A549 (cell line): ENCODE measurements around the gene GPR26. TPM values are rescaled to one million over a fixed set of nuclear protein-coding genes. Genes with fewer than 3 reads are reported as not detected.

Source experiments
- ATAC-seq, 2 experiments: fragments of 200-7000 bp in 1 of 2; fragments of >200 bp in 1 of 2; cut with Nextera tagmentation in 1 of 2; cut with Tn5 transposase in 1 of 2; 3 replicates each; pipeline versions ENCODE4 v1.8.0 to v1.9.1; 2018 to 2020; ENCODE audit warnings: mild to moderate bottlenecking in 1 of 2, moderate library complexity in 1 of 2
- CTCF ChIA-PET: fragments of 300-600 bp; sonication (Branson Sonifier 250); formaldehyde crosslinking; extraction: SDS; loops from one replicate; lab custom pipeline; 2021; ENCODE audit warnings: antibody characterized with exemption, inconsistent platforms; lab: Yijun Ruan, JAX
- POLR2A ChIA-PET: fragments of 350-600 bp; formaldehyde crosslinking; extraction: SDS; loops from one replicate; lab custom pipeline; 2021; ENCODE audit warnings: antibody characterized with exemption, inconsistent platforms; lab: Yijun Ruan, JAX
- DNase-seq, 2 experiments: peaks; one replicate each; pipeline versions ENCODE4 v3.0.0 to v3.0.0-alpha.2; 2011 to 2016; ENCODE audit warnings: low read depth in 1 of 2, low spot score in 1 of 2
- FAIRE-seq: peaks from 2 replicates; lab custom pipeline; 2011; peaks lifted over from hg19 to GRCh38; lab: Jason Lieb, UNC
- H3K27ac ChIP-seq, 2 experiments: fragments of >200 bp; sonication (Bioruptor Twin); formaldehyde crosslinking; 3 replicates each; pipeline ENCODE4 v1.5.1; 2016 to 2017
- H3K4me1 ChIP-seq: fragments of >200 bp; sonication (Bioruptor Twin); formaldehyde crosslinking; 3 replicates; pipeline ENCODE4 v1.6.1; 2016
- H3K4me2 ChIP-seq: fragments of >200 bp; sonication (Bioruptor Twin); formaldehyde crosslinking; 3 replicates; pipeline ENCODE4 v1.6.1; 2016
- H3K4me3 ChIP-seq: fragments of >200 bp; sonication (Bioruptor Twin); formaldehyde crosslinking; 3 replicates; pipeline ENCODE4 v1.5.1; 2016
- H3K9me3 ChIP-seq: fragments of >200 bp; sonication (Bioruptor Twin); formaldehyde crosslinking; 3 replicates; pipeline ENCODE4 v1.6.1; 2016
- ATOH8 ChIP-seq: fragments of 250-450 bp; sonication (Bioruptor Pico); IDR thresholded peaks from 2 replicates; pipeline ENCODE4 v1.5.0; 2020; ENCODE audit warnings: low read depth, mild to moderate bottlenecking, moderate library complexity
- BCL3 ChIP-seq: fragments of >200 bp; sonication (Bioruptor Twin); formaldehyde crosslinking; IDR thresholded peaks from 3 replicates; pipeline ENCODE4 v1.6.1; 2016
- CBX2 ChIP-seq: fragments of 200-600 bp; sonication (generic); IDR thresholded peaks from 2 replicates; pipeline ENCODE4 v1.6.1; 2016; ENCODE audit warnings: low read depth, mild to moderate bottlenecking, borderline replicate concordance
- CEBPB ChIP-seq, 2 experiments: fragments of >200 bp in 1 of 2; sonication (Bioruptor Twin) in 1 of 2; formaldehyde crosslinking in 1 of 2; IDR thresholded peaks; 2 replicates each; pipeline ENCODE4 v1.6.1; 2012 to 2016
- EHMT2 ChIP-seq: fragments of 200-600 bp; sonication (generic); IDR thresholded peaks from 2 replicates; pipeline ENCODE4 v1.6.1; 2016; ENCODE audit warnings: antibody characterized with exemption, low read depth, mild to moderate bottlenecking, moderate library complexity
- ESRRA ChIP-seq: fragments of 150-350 bp; IDR thresholded peaks from 2 replicates; pipeline ENCODE4 v1.6.1; 2014; ENCODE audit warnings: mild to moderate bottlenecking, low read length, borderline replicate concordance
- FOSL2 ChIP-seq, 2 experiments: fragments of 450-650 bp in 1 of 2; fragments of >200 bp in 1 of 2; sonication (Bioruptor Twin) in 1 of 2; formaldehyde crosslinking; IDR thresholded peaks; 2 replicates each; pipeline versions ENCODE4 v1.5.0 to v1.6.1; 2016 to 2020; ENCODE audit warnings: mild to moderate bottlenecking in 1 of 2, moderate library complexity in 1 of 2
- FOXS1 ChIP-seq: fragments of 250-450 bp; sonication (Bioruptor Pico); IDR thresholded peaks from 2 replicates; pipeline ENCODE4 v1.5.0; 2020; ENCODE audit warnings: mild to moderate bottlenecking, moderate library complexity
- GATA3 ChIP-seq: IDR thresholded peaks from 2 replicates; pipeline ENCODE4 v1.6.1; 2012; ENCODE audit warnings: borderline replicate concordance
- HDAC2 ChIP-seq: fragments of 200-600 bp; sonication (generic); IDR thresholded peaks from 2 replicates; pipeline ENCODE4 v1.6.1; 2016
- HEYL ChIP-seq: fragments of 250-450 bp; sonication (Bioruptor Pico); IDR thresholded peaks from 2 replicates; pipeline ENCODE4 v1.8.0; 2021; ENCODE audit warnings: mild to moderate bottlenecking, moderate library complexity
- HOXA7 ChIP-seq: fragments of 250-450 bp; sonication (Bioruptor Pico); IDR thresholded peaks from 2 replicates; pipeline ENCODE4 v1.5.0; 2020; ENCODE audit warnings: mild to moderate bottlenecking, moderate library complexity
- HOXB13 ChIP-seq: fragments of 250-450 bp; sonication (Bioruptor Pico); IDR thresholded peaks from 2 replicates; pipeline ENCODE4 v1.5.0; 2020; ENCODE audit warnings: low read depth, mild to moderate bottlenecking, moderate library complexity
- HOXB5 ChIP-seq: fragments of 250-450 bp; sonication (Bioruptor Pico); IDR thresholded peaks from 2 replicates; pipeline ENCODE4 v1.5.0; 2020; ENCODE audit warnings: mild to moderate bottlenecking, moderate library complexity
- JUNB ChIP-seq: fragments of >200 bp; sonication (Bioruptor Twin); formaldehyde crosslinking; IDR thresholded peaks from 2 replicates; pipeline ENCODE4 v1.6.1; 2016
- MAFK ChIP-seq: fragments of 450-650 bp; IDR thresholded peaks from 2 replicates; pipeline ENCODE4 v1.6.1; 2014; ENCODE audit not compliant: partially characterized antibody
- MAZ ChIP-seq: fragments of 150-350 bp; IDR thresholded peaks from 2 replicates; pipeline ENCODE4 v1.6.1; 2014; ENCODE audit warnings: antibody characterized with exemption, low read depth, low read length, borderline replicate concordance
- MYC ChIP-seq: IDR thresholded peaks from 2 replicates; pipeline ENCODE4 v1.6.1; 2012; ENCODE audit warnings: mild to moderate bottlenecking, inconsistent platforms, low read length, improper control_type of control experiment, borderline replicate concordance
- NR3C1 ChIP-seq: fragments of >200 bp; sonication (Bioruptor Twin); formaldehyde crosslinking; IDR thresholded peaks from 3 replicates; pipeline ENCODE4 v1.6.1; 2017
- PHF8 ChIP-seq: fragments of 200-600 bp; sonication (generic); IDR thresholded peaks from 2 replicates; pipeline ENCODE4 v1.6.1; 2016; ENCODE audit warnings: low read depth, mild to moderate bottlenecking, antibody characterized with exemption, moderate library complexity, borderline replicate concordance
- RARB ChIP-seq: fragments of 250-450 bp; sonication (Bioruptor Pico); IDR thresholded peaks from 2 replicates; pipeline ENCODE4 v1.8.0; 2021; ENCODE audit warnings: mild to moderate bottlenecking, moderate library complexity
- RCOR1 ChIP-seq: fragments of 150-350 bp; IDR thresholded peaks from 2 replicates; pipeline ENCODE4 v1.6.1; 2014; ENCODE audit warnings: antibody characterized with exemption, low read length, low read depth
- SREBF2 ChIP-seq: fragments of 450-650 bp; IDR thresholded peaks from 2 replicates; pipeline ENCODE4 v1.6.1; 2014; ENCODE audit warnings: mild to moderate bottlenecking, moderate library complexity
- TFCP2L1 ChIP-seq: fragments of 250-450 bp; sonication (Bioruptor Pico); IDR thresholded peaks from 2 replicates; pipeline ENCODE4 v1.5.0; 2021; ENCODE audit warnings: mild to moderate bottlenecking
- WGBS: methylation state at CpG from one replicate; pipeline ENCODE4 v1.1.6; 2017; ENCODE audit errors: missing lambda C conversion rate; 5-methylcytosine and 5-hydroxymethylcytosine counted together
- polyA plus RNA-seq, 4 experiments: library from polyadenylated mRNA; depleted of rRNA in 3 of 4; stranded (reverse); fragments of >200 nt; fragmentation: RNase III in 1 of 4; extraction: RNeasy Plus Mini Kit Qiagen cat#74134 plus additional on column Dnase treatment in 1 of 4; gene quantifications; 2 replicates in 3 of 4; 3 replicates in 1 of 4; pipeline ENCODE4 v1.2.3, GENCODE V29; 2011 to 2017
- TF ChIP-seq, protein P1 (sequence below): IDR thresholded peaks from 2 replicates; pipeline ENCODE4 v1.6.1; 2012
- TF ChIP-seq, protein P2 (sequence below): fragments of >200 bp; sonication (Bioruptor Twin); formaldehyde crosslinking; IDR thresholded peaks from 2 replicates; pipeline ENCODE4 v1.6.1; 2016
- TF ChIP-seq, protein P3 (sequence below): fragments of >200 bp; sonication (Bioruptor Twin); formaldehyde crosslinking; IDR thresholded peaks from 3 replicates; pipeline ENCODE4 v1.5.1; 2016
- TF ChIP-seq, protein P4 (sequence below): IDR thresholded peaks from 2 replicates; pipeline ENCODE4 v1.6.1; 2012; ENCODE audit warnings: low read depth, borderline replicate concordance

GPR26 gene
- polyA plus RNA-seq, 2 of the 4 experiments (the other 2 are of a cell fraction) = not detected

DNA sequence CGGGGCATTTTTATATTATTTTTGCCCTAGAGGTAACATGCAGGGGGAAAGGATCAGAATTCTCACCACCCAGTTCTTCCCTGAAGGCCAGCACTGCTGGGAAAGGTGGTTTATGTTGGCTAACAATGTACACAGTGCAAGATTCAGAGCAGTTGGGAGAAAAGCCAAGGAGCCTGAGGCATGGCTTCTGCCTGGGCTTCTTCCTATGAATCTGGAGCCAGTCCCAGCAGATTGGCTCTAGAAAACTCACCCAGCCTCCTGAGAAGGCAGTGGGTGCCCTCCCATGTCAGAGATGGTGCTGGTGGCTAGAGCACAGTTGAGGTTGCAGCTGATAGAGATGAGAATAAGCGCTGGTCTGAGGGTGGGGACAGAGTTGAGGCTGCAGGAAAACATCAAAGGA lies 44.7 kb upstream of the GPR26 start:
- no peak for TF ChIP-seq MAZ
- no peak for TF ChIP-seq EHMT2
- TF ChIP-seq NR3C1 = no peak
- no peak for TF ChIP-seq JUNB
- TF ChIP-seq BCL3 = no peak
- TF ChIP-seq MYC = no peak
- no peak for TF ChIP-seq HDAC2
- TF ChIP-seq PHF8 = no peak
- no peak for TF ChIP-seq ATOH8 (CRISPR knock-in tag)
- no peak for TF ChIP-seq GATA3
- TF ChIP-seq HOXA7 (CRISPR knock-in tag) = no peak
- no peak for TF ChIP-seq HEYL (CRISPR knock-in tag)
- TF ChIP-seq CBX2 = no peak
- no peak for DNase-seq
- 0% methylated on average over 2 of the region's 2 CpGs for WGBS
- FAIRE-seq = no peak
- Histone ChIP-seq H3K9me3 (no peaks in the 10 kb centered on the region), H3K4me1 (no peaks in the 10 kb centered on the region), H3K4me3 (no peak overlapping the region), H3K27ac (no peak overlapping the region), H3K4me2 (no peak overlapping the region)
- POLR2A ChIA-PET = no interaction called here
- CTCF ChIA-PET = no interaction called here
- no peak for ATAC-seq

DNA sequence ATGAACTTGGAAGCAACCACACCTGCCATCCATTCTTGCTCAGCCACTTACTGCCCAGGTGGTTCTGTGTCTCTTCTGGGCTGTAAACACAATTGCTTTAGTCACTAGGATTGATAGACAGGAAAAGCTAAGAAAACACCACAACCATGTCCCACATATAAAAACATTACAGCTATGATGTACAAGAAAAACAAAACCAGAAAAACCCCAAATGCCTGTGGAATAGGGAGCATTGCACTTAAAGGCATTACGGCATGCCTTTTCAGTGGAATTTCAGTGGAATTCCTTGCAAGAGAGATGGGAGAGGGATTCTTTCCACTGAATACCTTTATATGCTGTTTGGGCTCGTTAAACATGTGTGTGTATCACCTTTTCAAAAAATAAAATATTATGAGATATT lies 44.2 kb upstream of the GPR26 start:
- no peak for FAIRE-seq
- POLR2A ChIA-PET = no interaction called here
- WGBS = 9% methylated on average over 2 of the region's 2 CpGs
- Histone ChIP-seq H3K4me3 (no peak overlapping the region), H3K27ac (no peak overlapping the region), H3K4me1 (no peaks in the 10 kb centered on the region), H3K4me2 (no peak overlapping the region), H3K9me3 (no peaks in the 10 kb centered on the region)
- DNase-seq = no peak
- no peak for ATAC-seq
- CTCF ChIA-PET = interaction anchor here (0.8 kb wide), 1 partner anchor 12 kb away, joined by 3 read pairs; no protein-coding TSS in a partner anchor
- no peak for TF ChIP-seq MAFK
- TF ChIP-seq, protein P1, sequence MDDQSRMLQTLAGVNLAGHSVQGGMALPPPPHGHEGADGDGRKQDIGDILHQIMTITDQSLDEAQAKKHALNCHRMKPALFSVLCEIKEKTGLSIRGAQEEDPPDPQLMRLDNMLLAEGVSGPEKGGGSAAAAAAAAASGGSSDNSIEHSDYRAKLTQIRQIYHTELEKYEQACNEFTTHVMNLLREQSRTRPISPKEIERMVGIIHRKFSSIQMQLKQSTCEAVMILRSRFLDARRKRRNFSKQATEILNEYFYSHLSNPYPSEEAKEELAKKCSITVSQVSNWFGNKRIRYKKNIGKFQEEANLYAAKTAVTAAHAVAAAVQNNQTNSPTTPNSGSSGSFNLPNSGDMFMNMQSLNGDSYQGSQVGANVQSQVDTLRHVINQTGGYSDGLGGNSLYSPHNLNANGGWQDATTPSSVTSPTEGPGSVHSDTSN = no peak
- no peak for TF ChIP-seq FOXS1
- TF ChIP-seq SREBF2 = no peak
- TF ChIP-seq FOSL2 (IDR thresholded peaks at IDR 0.05) = no peak
- TF ChIP-seq FOSL2 (CRISPR knock-in tag; IDR thresholded peaks at IDR 0.05) = no peak
- no peak for TF ChIP-seq BCL3
- no peak for TF ChIP-seq HOXB13 (CRISPR knock-in tag)
- TF ChIP-seq CEBPB (IDR thresholded peaks at IDR 0.05) = no peak
- no peak for TF ChIP-seq EHMT2
- no peak for TF ChIP-seq HOXB5
- TF ChIP-seq, protein P2, sequence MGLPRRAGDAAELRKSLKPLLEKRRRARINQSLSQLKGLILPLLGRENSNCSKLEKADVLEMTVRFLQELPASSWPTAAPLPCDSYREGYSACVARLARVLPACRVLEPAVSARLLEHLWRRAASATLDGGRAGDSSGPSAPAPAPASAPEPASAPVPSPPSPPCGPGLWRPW = no peak
- TF ChIP-seq, protein P3, sequence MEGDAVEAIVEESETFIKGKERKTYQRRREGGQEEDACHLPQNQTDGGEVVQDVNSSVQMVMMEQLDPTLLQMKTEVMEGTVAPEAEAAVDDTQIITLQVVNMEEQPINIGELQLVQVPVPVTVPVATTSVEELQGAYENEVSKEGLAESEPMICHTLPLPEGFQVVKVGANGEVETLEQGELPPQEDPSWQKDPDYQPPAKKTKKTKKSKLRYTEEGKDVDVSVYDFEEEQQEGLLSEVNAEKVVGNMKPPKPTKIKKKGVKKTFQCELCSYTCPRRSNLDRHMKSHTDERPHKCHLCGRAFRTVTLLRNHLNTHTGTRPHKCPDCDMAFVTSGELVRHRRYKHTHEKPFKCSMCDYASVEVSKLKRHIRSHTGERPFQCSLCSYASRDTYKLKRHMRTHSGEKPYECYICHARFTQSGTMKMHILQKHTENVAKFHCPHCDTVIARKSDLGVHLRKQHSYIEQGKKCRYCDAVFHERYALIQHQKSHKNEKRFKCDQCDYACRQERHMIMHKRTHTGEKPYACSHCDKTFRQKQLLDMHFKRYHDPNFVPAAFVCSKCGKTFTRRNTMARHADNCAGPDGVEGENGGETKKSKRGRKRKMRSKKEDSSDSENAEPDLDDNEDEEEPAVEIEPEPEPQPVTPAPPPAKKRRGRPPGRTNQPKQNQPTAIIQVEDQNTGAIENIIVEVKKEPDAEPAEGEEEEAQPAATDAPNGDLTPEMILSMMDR = no peak
- TF ChIP-seq ESRRA = no peak
- TF ChIP-seq RCOR1 = no peak
- TF ChIP-seq, protein P4, sequence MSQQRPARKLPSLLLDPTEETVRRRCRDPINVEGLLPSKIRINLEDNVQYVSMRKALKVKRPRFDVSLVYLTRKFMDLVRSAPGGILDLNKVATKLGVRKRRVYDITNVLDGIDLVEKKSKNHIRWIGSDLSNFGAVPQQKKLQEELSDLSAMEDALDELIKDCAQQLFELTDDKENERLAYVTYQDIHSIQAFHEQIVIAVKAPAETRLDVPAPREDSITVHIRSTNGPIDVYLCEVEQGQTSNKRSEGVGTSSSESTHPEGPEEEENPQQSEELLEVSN = no peak
- TF ChIP-seq RARB (CRISPR knock-in tag) = no peak
- TF ChIP-seq TFCP2L1 = no peak
- TF ChIP-seq HEYL (CRISPR knock-in tag) = no peak
